K562 (cell line): Measurements from ENCODE around the gene ENHO. TPM values are rescaled to one million over a fixed set of nuclear protein-coding genes. Genes with fewer than 3 reads are reported as not detected.

Experiments used
- ATAC-seq: fragments of 200-7000 bp; cut with Tn5 transposase; 3 replicates; pipeline ENCODE4 v1.9.1; 2020; ENCODE audit warnings: moderate library complexity
- BruUV-seq: library from RNA; stranded (reverse); fragments of 400-500 nt; replicated peaks from 2 replicates; lab custom pipeline; 2021; lab: Mats Ljungman, UMichigan
- CTCF ChIA-PET: fragments of 300-600 bp; formaldehyde crosslinking; extraction: SDS; loops from one replicate; lab custom pipeline; 2021; ENCODE audit warnings: low intra/inter-chr PET ratio; lab: Yijun Ruan, JAX
- POLR2A ChIA-PET: fragments of 300-600, 350-650 bp; sonication (Branson Sonifier 250); formaldehyde crosslinking; extraction: SDS; loops from one replicate; lab custom pipeline; 2021; ENCODE audit warnings: antibody characterized with exemption, inconsistent platforms; lab: Yijun Ruan, JAX
- DNase-seq, 4 experiments: peaks; one replicate each; pipeline versions ENCODE4 v3.0.0 to v3.0.0-alpha.2; 2011 to 2018; ENCODE audit warnings: low spot score in 3 of 4, mixed read lengths in 3 of 4; ENCODE audit errors: extremely low read depth in 1 of 4
- FAIRE-seq: peaks from 2 replicates; lab custom pipeline; 2011; peaks lifted over from hg19 to GRCh38; lab: Jason Lieb, UNC
- H2AFZ ChIP-seq: 2 replicates; pipeline ENCODE4 v1.6.0; 2011; ENCODE audit warnings: low read depth, low read length, control low read depth, inconsistent platforms
- H3K27ac ChIP-seq: fragments of 200-600 bp; 3 replicates; pipeline ENCODE4 v1.8.0; 2011; ENCODE audit warnings: low read depth, mild to moderate bottlenecking, control low read depth, inconsistent platforms, low read length, moderate library complexity, mixed read lengths; ENCODE audit errors: extremely low read depth
- H3K27me3 ChIP-seq, 2 experiments: fragments of 300-600 bp in 1 of 2; 2 replicates in 1 of 2; 3 replicates in 1 of 2; pipeline versions ENCODE4 v1.6.0 to v1.8.0; 2011; ENCODE audit warnings: inconsistent platforms in 2 of 2, low read length in 2 of 2, mild to moderate bottlenecking in 1 of 2, mixed read lengths in 1 of 2, moderate library complexity in 1 of 2; ENCODE audit not compliant: control insufficient read depth in 2 of 2, insufficient read depth in 2 of 2
- H3K36me3 ChIP-seq: fragments of 300-600 bp; 3 replicates; pipeline ENCODE4 v1.8.0; 2011; ENCODE audit warnings: mild to moderate bottlenecking, low read length, inconsistent platforms; ENCODE audit not compliant: control insufficient read depth, insufficient read depth
- H3K4me1 ChIP-seq, 2 experiments: fragments of 200-600 bp in 1 of 2; replicated peaks in 1 of 2; 2 replicates in 1 of 2; 3 replicates in 1 of 2; pipeline versions ENCODE4 v1.5.1 to v1.8.0; 2011; ENCODE audit warnings: inconsistent platforms in 2 of 2, low read length in 2 of 2, mild to moderate bottlenecking in 1 of 2, mixed read lengths in 1 of 2, moderate library complexity in 1 of 2; ENCODE audit not compliant: control insufficient read depth in 2 of 2, insufficient read depth in 2 of 2
- H3K4me2 ChIP-seq: 2 replicates; pipeline ENCODE4 v1.6.1; 2011; ENCODE audit warnings: low read length, control low read depth, inconsistent platforms, mixed read lengths; ENCODE audit not compliant: insufficient read depth
- H3K4me3 ChIP-seq: fragments of 200-600 bp; sonication (generic), shearing (Covaris generic); 2 replicates; pipeline ENCODE4 v1.5.1; 2016; ENCODE audit warnings: control low read depth, inconsistent platforms
- H3K79me2 ChIP-seq: fragments of 200-600 bp; 3 replicates; pipeline ENCODE4 v1.8.0; 2011; ENCODE audit warnings: low read length, inconsistent platforms; ENCODE audit not compliant: control insufficient read depth, insufficient read depth
- H3K9ac ChIP-seq, 2 experiments: 2 replicates each; pipeline versions ENCODE4 v1.6.0 to v1.6.1; 2011; ENCODE audit warnings: low read depth in 2 of 2, low read length in 2 of 2, control low read depth in 1 of 2, inconsistent platforms in 1 of 2, mild to moderate bottlenecking in 1 of 2, mixed read lengths in 1 of 2; ENCODE audit not compliant: insufficient read depth in 1 of 2
- H3K9me1 ChIP-seq: one replicate; pipeline ENCODE4 v1.6.0; 2011; ENCODE audit warnings: inconsistent platforms, mild to moderate bottlenecking, low read length, moderate library complexity; ENCODE audit not compliant: control insufficient read depth, insufficient read depth
- H3K9me3 ChIP-seq: replicated peaks from 2 replicates; pipeline ENCODE4 v1.5.1; 2011; ENCODE audit warnings: low read depth, low read length, inconsistent platforms; ENCODE audit not compliant: control insufficient read depth, insufficient read depth
- H4K20me1 ChIP-seq: replicated peaks from 2 replicates; pipeline ENCODE4 v1.6.1; 2011; ENCODE audit warnings: low read length, inconsistent platforms, mixed read lengths; ENCODE audit not compliant: control insufficient read depth, insufficient read depth
- CBX3 ChIP-seq, 2 experiments: IDR thresholded peaks; 1 replicate in 1 of 2; 2 replicates in 1 of 2; pipeline ENCODE4 v1.6.1; 2012; ENCODE audit warnings: inconsistent platforms in 2 of 2, low read length in 2 of 2, borderline replicate concordance in 1 of 2, control low read depth in 1 of 2
- DIDO1 ChIP-seq: fragments of 450-650 bp; IDR thresholded peaks from 2 replicates; pipeline ENCODE4 v1.6.1; 2016; ENCODE audit warnings: low read depth, missing biosample characterization, missing genetic modification characterization
- DNMT1 ChIP-seq: fragments of 450-650 bp; IDR thresholded peaks from 2 replicates; pipeline ENCODE4 v1.6.1; 2016; ENCODE audit warnings: antibody characterized with exemption, mild to moderate bottlenecking
- DPF2 ChIP-seq: fragments of 450-650 bp; IDR thresholded peaks from 2 replicates; pipeline ENCODE4 v1.6.1; 2016
- ETV5 ChIP-seq: sonication (generic); formaldehyde crosslinking; IDR thresholded peaks from 2 replicates; pipeline ENCODE4 v1.4.0; 2020; ENCODE audit warnings: low read depth, mild to moderate bottlenecking, missing genetic modification reagents
- JUND ChIP-seq, 2 experiments: IDR thresholded peaks; 2 replicates in 1 of 2; 3 replicates in 1 of 2; pipeline ENCODE4 v1.6.1; 2011; ENCODE audit warnings: borderline replicate concordance in 2 of 2, low read depth in 2 of 2, low read length in 2 of 2, improper control_type of control experiment in 1 of 2, missing biosample characterization in 1 of 2, missing genetic modification characterization in 1 of 2, missing genetic modification reagents in 1 of 2
- POLR3G ChIP-seq: IDR thresholded peaks from 2 replicates; pipeline ENCODE4 v1.6.1; 2011; ENCODE audit not compliant: insufficient read length, insufficient replicate concordance; ENCODE audit errors: extremely low read depth
- PPARD ChIP-seq: fragments of 250-450 bp; sonication (Bioruptor Pico); IDR thresholded peaks from 2 replicates; pipeline ENCODE4 v1.8.0; 2022; ENCODE audit warnings: inconsistent platforms, mild to moderate bottlenecking, moderate library complexity
- RBFOX2 ChIP-seq: fragments of 200-400 bp; formaldehyde crosslinking; IDR thresholded peaks from 2 replicates; pipeline ENCODE4 v1.6.1; 2017; ENCODE audit warnings: low read depth, mild to moderate bottlenecking, low read length, moderate library complexity
- SAP30 ChIP-seq: fragments of 200-600 bp; sonication (generic); IDR thresholded peaks from 2 replicates; pipeline ENCODE4 v1.6.1; 2012; ENCODE audit warnings: borderline replicate concordance, low read depth, mild to moderate bottlenecking, moderate library complexity, low read length, control low read depth, inconsistent platforms; ENCODE audit not compliant: insufficient read depth, poor library complexity, severe bottlenecking
- SIN3A ChIP-seq, 2 experiments: fragments of 150-350 bp in 1 of 2; IDR thresholded peaks; 2 replicates each; pipeline ENCODE4 v1.6.1; 2011 to 2016; ENCODE audit warnings: borderline replicate concordance in 2 of 2, low read depth in 2 of 2, low read length in 2 of 2, mild to moderate bottlenecking in 2 of 2, moderate library complexity in 2 of 2; ENCODE audit not compliant: control insufficient read depth in 1 of 2
- SMC3 ChIP-seq: conservative IDR thresholded peaks from 2 replicates; pipeline ENCODE4 v1.6.1; 2011; ENCODE audit warnings: low read depth, low read length, improper control_type of control experiment; ENCODE audit not compliant: insufficient read depth
- TAF9B ChIP-seq: fragments of 450-650 bp; IDR thresholded peaks from 2 replicates; pipeline ENCODE4 v1.6.1; 2018; ENCODE audit warnings: mild to moderate bottlenecking; ENCODE audit not compliant: partially characterized antibody
- ZNF165 ChIP-seq: fragments of 250-450 bp; sonication (Bioruptor Pico); IDR thresholded peaks from 2 replicates; pipeline ENCODE4 v1.4.0; 2020; ENCODE audit warnings: borderline replicate concordance
- ZNF197 ChIP-seq: fragments of 200-800 bp; sonication (Bioruptor generic); IDR thresholded peaks from 2 replicates; pipeline ENCODE4 v1.6.1; 2016; ENCODE audit warnings: low read depth, missing genetic modification characterization, missing compliant biosample characterization
- ZNF408 ChIP-seq: fragments of 250-450 bp; sonication (Bioruptor Pico); IDR thresholded peaks from 2 replicates; pipeline ENCODE4 v1.4.0; 2020; ENCODE audit warnings: low read depth, mild to moderate bottlenecking, moderate library complexity
- ZNF583 ChIP-seq: fragments of 250-450 bp; sonication (Bioruptor Pico); IDR thresholded peaks from 2 replicates; pipeline ENCODE4 v1.4.0; 2020
- ZNF76 ChIP-seq: fragments of 250-450 bp; sonication (Bioruptor Pico); IDR thresholded peaks from 2 replicates; pipeline ENCODE4 v1.4.0; 2020; ENCODE audit warnings: mild to moderate bottlenecking, moderate library complexity, borderline replicate concordance
- WGBS: fragments of 100-300 bp; shearing (Covaris generic); methylation state at CpG from one replicate; pipeline ENCODE4 v1.1.6; 2016; ENCODE audit warnings: low coverage, mixed read lengths; ENCODE audit not compliant: insufficient coverage; ENCODE audit errors: missing lambda C conversion rate; 5-methylcytosine and 5-hydroxymethylcytosine counted together
- in situ Hi-C: fragments of 300-500 bp; cut with MboI; formaldehyde crosslinking; loops from 4 replicates; pipeline ENCODE4 v1.15.0; 2018; ENCODE audit warnings: inconsistent platforms, mixed read lengths
- intact Hi-C: fragments of 100-400 bp; cut with micrococcal nuclease; formaldehyde crosslinking; loops from 2 replicates; pipeline ENCODE4 v1.14.2; 2022
- polyA plus RNA-seq, 8 experiments: library from polyadenylated mRNA; depleted of rRNA in 4 of 8; stranded (reverse) in 5 of 8; unstranded in 3 of 8; fragments of >200 nt; fragmentation: Nextera tagmentation in 2 of 8; fragmentation: Illumina TruSeq in 1 of 8; extraction: Ambion mirVana in 2 of 8; extraction: Trizol in 1 of 8; gene quantifications; 2 replicates each; pipeline versions ENCODE4 v1.2.1 to v1.2.3, GENCODE V29; 2011 to 2014; ENCODE audit warnings: inconsistent platforms in 1 of 8, missing spikeins in 1 of 8
- total RNA-seq, 7 experiments: library from RNA; depleted of rRNA in 6 of 7; stranded (reverse); fragments of >200 nt in 6 of 7; fragmentation: Illumina TruSeq in 2 of 7; extraction: Trizol in 2 of 7; gene quantifications; 2 replicates each; pipeline versions ENCODE4 v1.2.1 to v1.2.3, GENCODE V29; 2011 to 2021; ENCODE audit warnings: low replicate concordance in 1 of 7
- TF ChIP-seq, protein P1 (sequence below): fragments of 250-450 bp; sonication (Bioruptor Pico); IDR thresholded peaks from 2 replicates; pipeline ENCODE4 v1.6.1; 2021; ENCODE audit warnings: mild to moderate bottlenecking

Gene ENHO
- total and polyA plus RNA-seq, 9 of the 15 experiments (the other 6 are each of a cell fraction or from before 2014, with no cell fraction given) = 0.24 TPM; not detected in 8

DNA sequence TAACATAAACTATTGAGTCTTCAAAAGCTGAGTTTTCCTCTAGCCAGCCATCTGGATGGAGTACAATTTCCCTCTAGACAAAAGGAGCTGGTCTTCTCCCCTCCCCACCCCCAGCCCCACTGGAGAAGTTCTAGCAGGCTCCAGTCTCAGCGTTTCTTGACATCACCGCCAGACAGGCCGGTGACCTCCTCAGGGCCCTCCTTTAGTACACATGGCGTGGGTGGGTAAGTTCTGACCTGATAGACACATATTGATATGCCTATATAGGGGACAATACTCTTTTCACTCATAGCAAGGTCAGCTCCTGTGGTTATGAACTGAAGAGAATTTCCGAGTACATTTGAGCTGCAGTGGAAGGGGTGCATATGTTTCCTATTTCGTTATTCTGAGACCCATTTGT, 37.0 kb downstream of the ENHO start:
- intact Hi-C loops (no loop called here), in situ Hi-C loops (no loop called here)
- Histone ChIP-seq H3K9me3 (no peaks in the 10 kb centered on the region), H3K79me2 (no peaks in the 10 kb centered on the region), H2AFZ (no peak overlapping the region), H3K27ac (no peak overlapping the region), H3K9ac (no peak overlapping the region), H3K36me3 (no peaks in the 10 kb centered on the region), H3K27me3 (peaks cover 0 to 7% of the 10 kb centered on the region in 2 experiments; a peak in 2 of 5 replicates), H4K20me1 (no peaks in the 10 kb centered on the region), H3K4me2 (no peak overlapping the region), H3K4me3 (no peak overlapping the region), H3K9me1 (no peaks in the 10 kb centered on the region), H3K4me1 (no peaks in the 10 kb centered on the region)
- ChIA-PET CTCF (no interaction called here), POLR2A (no interaction called here)
- WGBS = 4% methylated on average over 6 of the region's 6 CpGs
- TF ChIP-seq ZNF76 (CRISPR knock-in tag) = no peak
- TF ChIP-seq ETV5 (CRISPR knock-in tag) = no peak
- TF ChIP-seq SAP30 = no peak
- no peak for TF ChIP-seq SIN3A (IDR thresholded peaks at IDR 0.05; ENCODE audit: borderline replicate concordance in 2 of 2, control insufficient read depth in 1 of 2, low read depth in 2 of 2, low read length in 2 of 2)
- TF ChIP-seq, protein P1, sequence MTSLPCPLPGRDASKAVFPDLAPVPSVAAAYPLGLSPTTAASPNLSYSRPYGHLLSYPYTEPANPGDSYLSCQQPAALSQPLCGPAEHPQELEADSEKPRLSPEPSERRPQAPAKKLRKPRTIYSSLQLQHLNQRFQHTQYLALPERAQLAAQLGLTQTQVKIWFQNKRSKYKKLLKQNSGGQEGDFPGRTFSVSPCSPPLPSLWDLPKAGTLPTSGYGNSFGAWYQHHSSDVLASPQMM (CRISPR knock-in tag) = no peak
- TF ChIP-seq JUND (IDR thresholded peaks at IDR 0.05; ENCODE audit: borderline replicate concordance, low read depth, low read length) = no peak
- TF ChIP-seq JUND (tag; IDR thresholded peaks at IDR 0.05; ENCODE audit: borderline replicate concordance, low read depth, low read length) = no peak
- TF ChIP-seq ZNF165 (CRISPR knock-in tag) = no peak
- no peak for TF ChIP-seq ZNF408 (CRISPR knock-in tag)
- TF ChIP-seq DNMT1 = no peak
- no peak for TF ChIP-seq RBFOX2
- TF ChIP-seq DIDO1 (tag) = no peak
- no peak for TF ChIP-seq DPF2
- TF ChIP-seq SMC3 = no peak
- no peak for TF ChIP-seq CBX3 (IDR thresholded peaks at IDR 0.05; ENCODE audit: borderline replicate concordance in 1 of 2, low read length in 2 of 2)
- no peak for TF ChIP-seq ZNF197 (CRISPR knock-in tag)
- TF ChIP-seq PPARD (CRISPR knock-in tag) = no peak
- no peak for TF ChIP-seq POLR3G
- TF ChIP-seq ZNF583 = no peak
- TF ChIP-seq TAF9B = no peak
- DNase-seq (no peak), FAIRE-seq (no peak), ATAC-seq (no peak)
- BruUV-seq = no TSS peak
